ENCODE results near the gene TMEM182.

TMEM182 gene

GRCh38 chr2:102765061-102765460 lies 3.2 kb downstream of the TMEM182 start:
- DNase-seq, result no peak

- no peak for DNase-seq
These were observed 6.4 kb downstream of the TMEM182 start for GRCh38 chr2:102768253-102768652.

- DNase-seq, result no peak
These were observed 7.1 kb downstream of the TMEM182 start for GRCh38 chr2:102768892-102769291.

- DNase-seq, result no peak
These were observed 8.7 kb downstream of the TMEM182 start for GRCh38 chr2:102770506-102770905.

- DNase-seq, result no peak
These were observed 9.3 kb downstream of the TMEM182 start for GRCh38 chr2:102771114-102771513.

GRCh38 chr2:102772659-102773058 lies 10.8 kb downstream of the TMEM182 start:
- no peak for DNase-seq

GRCh38 chr2:102773149-102773705 lies 11.4 kb downstream of the TMEM182 start:
- no peak for DNase-seq

- DNase-seq, result no peak
These were observed 16.4 kb downstream of the TMEM182 start for GRCh38 chr2:102778260-102778659.

- DNase-seq, result no peak
These were observed 18.6 kb downstream of the TMEM182 start for GRCh38 chr2:102780467-102780866.

GRCh38 chr2:102782187-102782586 lies 20.4 kb downstream of the TMEM182 start:
- no peak for DNase-seq

- DNase-seq, result no peak
These were observed 21.1 kb downstream of the TMEM182 start for GRCh38 chr2:102782933-102783332.

GRCh38 chr2:102783506-102784183 lies 21.8 kb downstream of the TMEM182 start:
- DNase-seq, result no peak

- no peak for DNase-seq
These were observed 23.1 kb downstream of the TMEM182 start for GRCh38 chr2:102784940-102785339.

GRCh38 chr2:102788216-102788884 lies 26.5 kb downstream of the TMEM182 start:
- DNase-seq, result no peak

- DNase-seq, result no peak
These were observed 27.0 kb downstream of the TMEM182 start for GRCh38 chr2:102788885-102789260.

- DNase-seq, result no peak
These were observed 27.7 kb downstream of the TMEM182 start for GRCh38 chr2:102789349-102790090.

- no peak for DNase-seq
These were observed 28.2 kb downstream of the TMEM182 start for GRCh38 chr2:102790091-102790455.

GRCh38 chr2:102792568-102793208 lies 30.9 kb downstream of the TMEM182 start:
- no peak for DNase-seq

- DNase-seq, result no peak
These were observed 33.8 kb downstream of the TMEM182 start for GRCh38 chr2:102795641-102796040.

GRCh38 chr2:102796337-102796736 lies 34.5 kb downstream of the TMEM182 start:
- no peak for DNase-seq

- no peak for DNase-seq
These were observed 35.7 kb downstream of the TMEM182 start for GRCh38 chr2:102797486-102797885.

GRCh38 chr2:102798181-102798580 lies 36.4 kb downstream of the TMEM182 start:
- DNase-seq, result no peak

All from right kidney (tissue), 1 donor.